Kidney (tissue), 14 donors: ENCODE results near the gene UBE3D. TPM values are rescaled to one million over a fixed set of nuclear protein-coding genes. Genes with fewer than 3 reads are reported as not detected.
"Not testable (repeated sequence)": the region's sequence is repeated elsewhere in the genome, so short reads cannot be mapped to it uniquely, and the experiment has no call there.

Experiments used
- DNase-seq, 5 donors: peaks; one replicate each; pipeline ENCODE4 v3.0.0-alpha.2; 2013 to 2020
- FAIRE-seq: peaks from 2 replicates; lab custom pipeline; 2012; peaks lifted over from hg19 to GRCh38; lab: Jason Lieb, UNC
- H3K27ac ChIP-seq, 2 donors: one replicate each; pipeline ENCODE4 v1.7.0; 2013; ENCODE audit warnings: low read depth in 2 of 2, low read length in 2 of 2, inconsistent platforms in 1 of 2
- H3K27me3 ChIP-seq: one replicate; pipeline ENCODE4 v1.7.1; 2013; ENCODE audit warnings: low read length, inconsistent platforms; ENCODE audit not compliant: control insufficient read depth, insufficient read depth
- H3K36me3 ChIP-seq, 3 donors: one replicate each; pipeline versions ENCODE4 v1.7.0 to v1.7.1; 2013; ENCODE audit warnings: low read length in 3 of 3, control low read depth in 1 of 3, inconsistent platforms in 1 of 3; ENCODE audit not compliant: insufficient read depth in 3 of 3, control insufficient read depth in 2 of 3
- H3K4me1 ChIP-seq, 3 donors: one replicate each; pipeline versions ENCODE4 v1.7.0 to v1.7.1; 2013; ENCODE audit warnings: low read length in 3 of 3, inconsistent platforms in 1 of 3, low read depth in 1 of 3; ENCODE audit not compliant: control insufficient read depth in 2 of 3, insufficient read depth in 2 of 3
- H3K4me3 ChIP-seq, 3 donors: one replicate each; pipeline versions ENCODE4 v1.7.0 to v1.8.1; 2013; ENCODE audit warnings: low read length in 3 of 3, control low read depth in 1 of 3, inconsistent platforms in 1 of 3
- H3K9ac ChIP-seq, 3 donors: one replicate each; pipeline versions ENCODE4 v1.7.0 to v1.7.1; 2013; ENCODE audit warnings: low read length in 3 of 3, control low read depth in 1 of 3, inconsistent platforms in 1 of 3
- H3K9me3 ChIP-seq, 3 donors: one replicate each; pipeline versions ENCODE4 v1.7.0 to v1.7.1; 2013; ENCODE audit warnings: low read length in 3 of 3, control low read depth in 1 of 3, inconsistent platforms in 1 of 3; ENCODE audit not compliant: control insufficient read depth in 2 of 3, insufficient read depth in 1 of 3
- CTCF ChIP-seq: IDR thresholded peaks from 3 replicates; pipeline ENCODE4 v1.5.1; 2012; ENCODE audit warnings: mild to moderate bottlenecking, moderate library complexity, borderline replicate concordance; ENCODE audit not compliant: insufficient read depth; ENCODE audit errors: extremely low read depth
- intact Hi-C: fragments of 100-400 bp; cut with DNase I; formaldehyde crosslinking; loops from one replicate; pipeline ENCODE4 v1.11.1; 2022
- polyA plus RNA-seq: library from polyadenylated mRNA; stranded (reverse); fragments of 350-450 nt; fragmentation: Illumina TruSeq; extraction: RNeasy Lipid Tissue Mini Kit (QIAGEN cat#74804); gene quantifications from one replicate; pipeline ENCODE4 v1.2.3, GENCODE V29; 2014; ENCODE audit warnings: low read depth, low replicate concordance; ENCODE audit not compliant: insufficient read depth
- total RNA-seq: library from RNA; stranded (reverse); fragmentation: NEBNext Ultra II Directional; extraction: Animal tissue kit (Norgen Biotek cat#: 25700); gene quantifications from one replicate; pipeline ENCODE4 v1.2.1, GENCODE V29; 2021
- donor health status: control.
- donor health status: control.
- donor health status: control.
- donor health status: control.
- donor health status: control.
- donor health status: DM: yes; HTN: yes; CAD: no.
- donor health status: Normal renal cell carcinoma (clear cell type).

The UBE3D gene
- total and polyA plus RNA-seq, 2 donors from 2014 or later = 4.8 to 6.0 TPM

GRCh38 chr6:82865461-82865860, 200.2 kb downstream of the UBE3D start:
- no peak for TF ChIP-seq CTCF
- Histone ChIP-seq H3K4me3 (no peak overlapping the region), H3K27me3 (no peaks in the 10 kb centered on the region), H3K27ac (no peak overlapping the region), H3K36me3 (no peaks in the 10 kb centered on the region), H3K4me1 (no peaks in the 10 kb centered on the region), H3K9me3 (peaks cover 0 to 16% (median 3%) of the 10 kb centered on the region in 3 donors), H3K9ac (no peak overlapping the region)
- intact Hi-C loops = no loop called here
- DNase-seq (no peak), FAIRE-seq (no peak)

GRCh38 chr6:82863781-82864180, 201.9 kb downstream of the UBE3D start:
- Histone ChIP-seq H3K9me3 (peaks cover 0 to 16% (median 3%) of the 10 kb centered on the region in 3 donors), H3K36me3 (no peaks in the 10 kb centered on the region), H3K9ac (no peak overlapping the region), H3K27me3 (no peaks in the 10 kb centered on the region), H3K4me1 (no peaks in the 10 kb centered on the region), H3K27ac (no peak overlapping the region), H3K4me3 (no peak overlapping the region)
- intact Hi-C loops = no loop called here
- FAIRE-seq (no peak), DNase-seq (no peak)
- no peak for TF ChIP-seq CTCF

GRCh38 chr6:82862543-82862942, 203.1 kb downstream of the UBE3D start:
- TF ChIP-seq CTCF = no peak
- Histone ChIP-seq H3K36me3 (no peaks in the 10 kb centered on the region), H3K27ac (no peak overlapping the region), H3K9me3 (peaks cover 0 to 16% (median 3%) of the 10 kb centered on the region in 3 donors), H3K4me3 (no peak overlapping the region), H3K9ac (no peak overlapping the region), H3K4me1 (no peaks in the 10 kb centered on the region), H3K27me3 (no peaks in the 10 kb centered on the region)
- no peak for FAIRE-seq
- peak in 1 of 5 donors; percentile 53 for DNase-seq
- intact Hi-C loops = no loop called here

- no peak for DNase-seq
- no peaks in the 10 kb centered on the region for H3K27me3 ChIP-seq
- no peaks in the 10 kb centered on the region for H3K4me1 ChIP-seq
- FAIRE-seq = no peak
- H3K4me3 ChIP-seq = no peak overlapping the region
- peaks cover 0 to 16% (median 3%) of the 10 kb centered on the region in 3 donors for H3K9me3 ChIP-seq
- no peak for TF ChIP-seq CTCF
- no peaks in the 10 kb centered on the region for H3K36me3 ChIP-seq
- intact Hi-C loops = no loop called here
- no peak overlapping the region for H3K9ac ChIP-seq
- no peak overlapping the region for H3K27ac ChIP-seq
These were observed 204.5 kb downstream of the UBE3D start for GRCh38 chr6:82861121-82861520.

GRCh38 chr6:82856077-82856476, 209.6 kb downstream of the UBE3D start:
- FAIRE-seq, H3K4me1 ChIP-seq, H3K9ac ChIP-seq, H3K4me3 ChIP-seq, H3K27ac ChIP-seq, H3K27me3 ChIP-seq, H3K9me3 ChIP-seq, DNase-seq, H3K36me3 ChIP-seq, intact Hi-C loops: not testable (repeated sequence)

- H3K9me3 ChIP-seq, intact Hi-C loops, H3K9ac ChIP-seq, DNase-seq, FAIRE-seq, H3K4me3 ChIP-seq, H3K4me1 ChIP-seq, H3K36me3 ChIP-seq, H3K27me3 ChIP-seq, H3K27ac ChIP-seq: not testable (repeated sequence)
These were observed 212.7 kb downstream of the UBE3D start for GRCh38 chr6:82852904-82853303.
